GM19324 (cell line): ENCODE data around the gene SART3.
"Not testable (repeated sequence)": the region's sequence is repeated elsewhere in the genome, so short reads cannot be mapped to it uniquely, and the experiment has no call there.

Experiments used
- ATAC-seq: cut with Tn5 transposase; IDR thresholded peaks from one replicate; pipeline ENCODE4 v1.9.1; 2021; ENCODE audit warnings: mild to moderate bottlenecking, moderate library complexity; ENCODE audit not compliant: unreplicated experiment, low FRiP score

Gene SART3

DNA sequence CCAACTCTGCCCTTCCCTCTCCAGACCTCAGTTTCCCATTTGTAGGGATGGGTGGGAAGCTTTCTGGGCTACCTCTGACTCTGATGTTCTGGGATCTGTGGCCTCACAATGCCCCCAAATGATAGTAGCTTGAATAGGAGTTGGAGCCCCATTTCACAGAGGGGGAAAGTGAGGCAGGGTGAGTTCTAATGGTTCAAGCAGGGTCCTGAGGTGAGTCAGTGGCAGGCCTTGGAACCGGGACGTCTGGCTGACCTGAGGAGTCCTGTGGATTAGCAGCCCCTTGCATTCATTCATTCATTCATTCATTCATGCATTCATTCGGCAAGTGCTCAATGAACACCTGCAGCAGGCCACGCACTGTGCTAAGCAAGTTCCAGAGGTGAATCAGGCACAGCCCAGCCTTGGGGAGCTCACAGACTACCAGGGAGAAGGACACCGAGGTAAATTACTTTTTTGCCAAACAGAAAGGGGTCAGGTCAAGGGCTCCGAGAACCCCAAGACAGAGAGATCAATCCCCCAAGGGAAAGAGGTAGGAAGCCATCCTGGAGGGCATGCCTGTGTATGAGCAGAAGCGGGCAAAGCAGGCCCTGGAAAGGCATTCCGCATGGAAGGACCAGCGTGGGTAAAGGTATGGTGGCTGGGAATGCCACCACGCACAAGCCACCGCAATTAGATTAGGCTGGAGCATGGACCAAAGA is 37.7 kb upstream of the SART3 start:
- no peak for ATAC-seq

DNA sequence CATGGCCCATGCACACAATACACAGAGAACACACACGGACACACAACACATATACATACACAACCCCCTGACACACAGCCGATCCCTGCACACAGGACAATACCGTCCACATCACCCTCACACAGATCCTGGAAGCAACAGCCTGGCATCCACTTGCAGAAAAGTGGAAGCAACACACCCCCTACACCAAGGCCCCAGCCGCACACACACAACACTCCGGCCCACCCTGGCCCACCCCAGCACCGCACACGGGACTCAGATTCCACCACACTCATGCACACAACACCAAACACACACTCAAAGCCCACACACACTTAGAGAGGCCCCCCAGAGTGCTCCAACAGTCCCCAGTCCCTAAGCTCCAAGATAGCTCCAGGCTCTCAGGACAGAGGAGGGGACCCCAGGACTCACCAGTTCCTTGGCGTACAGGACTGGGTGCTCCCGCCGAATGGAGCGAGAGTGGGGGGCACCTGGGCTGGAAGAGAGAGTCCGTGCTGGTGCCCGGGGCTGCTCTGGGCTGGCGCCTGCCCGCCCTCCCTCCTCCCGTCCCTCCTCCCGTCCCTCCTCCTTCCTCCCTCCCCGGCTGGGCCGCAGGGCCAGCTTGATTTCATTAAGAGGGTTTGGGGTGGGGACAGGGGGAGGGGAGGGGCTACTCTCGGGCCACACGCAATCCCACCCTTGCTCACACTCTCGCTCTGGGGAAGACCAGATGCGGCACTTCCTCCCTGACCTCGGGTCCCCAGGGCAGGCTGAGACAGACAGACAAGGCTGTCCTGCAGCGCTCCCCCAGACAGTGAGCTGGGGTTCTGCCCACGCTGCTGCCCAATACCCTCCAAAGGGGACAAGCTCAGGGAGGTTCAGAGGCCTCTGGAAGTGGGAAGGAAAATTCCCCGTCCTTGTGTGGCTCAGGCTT is 36.8 kb upstream of the SART3 start, which contains the start of gene TMEM119:
TSS of gene TMEM119 (minus strand) at position 526 of the 913 bp plus-strand sequence. CDS start 5,701 bp downstream, outside the sequence.
- ATAC-seq, result no peak

DNA sequence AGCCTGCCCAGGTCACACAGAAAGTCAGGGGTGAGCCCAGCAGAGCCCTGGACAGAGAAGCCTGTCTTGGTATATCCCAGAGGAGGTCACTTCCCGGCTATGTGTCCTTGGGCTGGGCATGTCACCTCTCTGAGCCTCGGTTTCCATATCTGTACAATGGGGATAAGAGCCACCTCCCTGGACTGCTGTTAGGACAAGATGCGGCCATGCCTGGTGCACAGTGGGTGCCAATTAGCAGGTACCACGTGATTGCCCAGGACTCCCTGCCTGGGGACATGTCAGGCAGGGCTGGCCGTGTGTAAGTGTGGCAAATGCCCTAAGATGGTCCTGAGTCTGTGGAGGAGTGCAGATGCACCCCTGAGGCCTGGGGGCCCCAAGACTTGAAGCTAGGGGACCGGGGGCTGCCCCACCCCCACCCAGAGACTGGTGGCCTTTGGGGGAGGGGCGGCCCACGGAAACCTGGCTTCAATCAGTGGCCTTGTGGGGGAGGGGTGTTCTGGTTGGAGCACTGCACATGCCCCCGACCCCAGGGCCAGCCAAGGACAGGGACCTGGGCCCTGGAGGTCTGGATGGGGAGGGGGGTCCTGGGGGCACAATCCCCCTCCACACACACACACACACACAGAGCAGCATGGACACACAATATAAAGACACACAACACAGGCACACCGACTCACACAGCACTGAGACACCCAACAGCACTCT is 36.0 kb upstream of the SART3 start:
- no peak for ATAC-seq

DNA sequence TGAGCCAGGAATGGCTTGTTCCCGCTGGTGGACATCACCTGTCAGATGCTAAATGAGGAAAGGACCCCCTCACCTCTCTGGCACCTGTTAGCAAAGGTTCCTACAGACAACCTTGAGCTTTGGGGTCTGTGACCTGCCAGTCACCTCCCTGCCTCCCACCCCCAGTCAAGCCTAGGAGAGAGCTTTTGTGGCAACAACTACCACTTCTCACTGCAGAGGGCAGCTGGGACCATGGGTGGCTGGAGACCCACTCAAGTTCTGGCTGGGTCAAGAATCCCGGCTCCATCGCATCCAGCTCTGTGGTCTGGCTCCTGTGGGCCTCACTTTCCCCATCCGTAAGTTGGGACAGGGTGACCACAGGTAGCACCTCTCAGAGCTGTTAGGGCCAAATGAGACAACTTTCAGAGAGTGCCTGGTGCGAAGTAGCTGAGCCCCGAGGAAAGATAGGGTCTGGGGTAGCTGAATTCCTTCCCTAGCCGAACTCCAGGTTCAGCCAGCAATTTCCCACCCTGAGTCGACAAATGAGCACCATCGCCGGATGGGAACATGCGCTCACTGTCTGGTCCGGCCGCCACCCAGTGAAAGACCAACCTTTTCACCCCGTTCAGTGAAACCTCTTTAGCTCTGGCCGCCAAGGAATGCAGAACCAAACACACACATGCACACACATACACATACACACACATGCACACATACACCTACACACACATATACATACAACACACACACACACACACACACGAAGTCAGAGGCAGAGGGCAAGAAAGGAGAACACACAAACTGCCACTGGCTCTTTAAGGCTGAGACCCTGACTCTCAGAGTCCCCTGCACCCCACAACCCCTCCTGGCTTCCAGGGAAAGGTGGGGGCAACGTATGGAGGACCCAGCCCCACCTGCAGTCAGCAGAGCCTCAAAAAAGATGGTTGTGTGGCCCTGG is 35.0 kb upstream of the SART3 start:
- ATAC-seq, result no peak

DNA sequence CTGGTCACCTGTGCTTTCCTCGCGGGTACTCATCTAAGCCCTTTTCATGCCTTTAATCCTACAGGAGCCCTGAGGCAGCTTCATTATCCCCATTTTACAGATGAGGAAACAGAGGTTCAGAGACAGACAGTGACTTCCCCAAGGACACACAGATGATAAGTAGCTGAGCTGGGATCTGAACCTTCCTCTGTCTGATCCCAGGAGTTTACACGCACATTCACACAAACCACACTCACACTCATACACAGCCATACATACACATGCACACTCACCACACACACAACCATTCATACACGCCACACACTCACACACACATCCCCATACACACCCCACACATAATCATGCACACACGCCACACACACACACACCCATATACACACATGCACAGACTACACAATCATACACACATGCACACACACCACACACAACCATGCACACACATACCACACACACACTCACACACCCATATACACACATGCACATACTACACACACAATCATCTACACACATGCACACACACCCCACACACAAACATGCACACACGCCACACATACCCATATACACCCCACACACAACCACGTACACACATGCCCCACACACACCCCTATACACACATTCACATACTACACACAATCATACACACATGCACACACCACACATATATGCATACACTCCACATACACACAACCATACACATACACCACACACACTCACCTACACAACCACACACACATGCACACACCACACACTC is 34.2 kb upstream of the SART3 start:
- no peak for ATAC-seq

DNA sequence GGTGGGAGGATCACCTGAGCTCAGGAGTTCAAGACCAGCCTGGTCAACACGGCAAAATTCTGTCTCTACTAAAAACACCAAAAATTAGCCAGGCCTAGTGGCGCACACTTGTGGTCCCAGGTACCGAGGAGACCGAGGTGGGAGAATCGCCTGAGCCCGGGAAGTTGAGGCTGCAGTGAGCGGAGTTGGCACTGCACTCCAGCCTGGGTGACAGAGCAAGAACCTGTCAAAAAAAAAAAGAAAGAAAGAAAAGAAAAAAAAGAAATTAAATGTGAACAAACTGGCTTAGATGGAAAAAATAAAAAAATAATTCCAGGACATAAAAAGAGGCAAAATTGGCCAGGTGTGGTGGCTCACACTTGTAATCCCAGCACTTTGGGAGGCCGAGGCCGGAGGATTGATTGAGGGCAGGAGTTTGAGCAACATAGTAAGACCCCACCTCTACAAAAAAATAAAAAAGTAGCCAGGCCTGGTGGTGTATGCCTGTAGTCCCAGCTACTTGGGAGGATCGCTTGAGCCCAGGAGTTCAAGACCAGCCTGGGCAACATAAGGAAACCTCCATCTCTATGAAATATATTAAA is 33.4 kb upstream of the SART3 start:
- no peak for ATAC-seq

DNA sequence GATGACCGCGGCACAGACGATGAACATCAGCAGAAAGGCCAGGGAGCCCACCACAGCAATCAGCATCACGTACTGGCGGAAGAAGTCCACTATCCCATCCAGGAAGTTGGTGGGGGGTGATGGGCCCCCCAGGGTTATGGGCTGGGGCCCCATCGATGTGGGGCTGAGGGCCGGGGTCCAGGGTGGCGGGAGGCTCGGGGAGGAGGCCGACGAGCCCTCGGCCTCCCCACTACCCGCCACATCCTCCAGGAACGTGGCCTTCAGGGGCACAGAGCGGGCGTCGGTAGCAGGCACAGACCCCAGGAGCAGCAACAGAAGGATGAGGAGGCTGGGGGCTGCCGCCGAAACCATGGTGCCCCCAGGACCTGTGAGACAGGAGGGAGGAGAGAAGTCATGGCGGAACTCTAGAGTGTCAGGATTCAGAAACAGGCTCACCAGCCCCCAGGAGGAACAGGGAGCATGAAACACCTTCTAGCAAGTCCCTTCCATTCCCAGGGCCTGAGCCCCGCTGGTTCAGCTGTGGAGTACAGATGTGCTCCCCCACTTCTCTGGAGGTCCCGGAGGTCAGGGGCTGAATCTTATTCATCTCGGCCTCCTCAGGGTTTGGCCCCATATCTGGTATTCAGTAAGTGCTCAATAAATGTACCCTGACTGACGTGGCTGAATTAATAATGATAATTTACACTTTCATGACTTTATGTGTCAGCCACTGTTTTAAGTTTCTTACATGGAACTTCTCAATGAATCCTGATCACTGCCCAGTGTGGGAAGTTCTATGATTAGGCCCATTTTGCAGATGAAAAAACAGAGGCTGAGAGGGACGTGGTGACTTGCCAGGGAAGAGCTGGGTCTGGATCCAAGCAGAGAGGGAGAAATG is 31.3 kb upstream of the SART3 start:
- no peak for ATAC-seq

DNA sequence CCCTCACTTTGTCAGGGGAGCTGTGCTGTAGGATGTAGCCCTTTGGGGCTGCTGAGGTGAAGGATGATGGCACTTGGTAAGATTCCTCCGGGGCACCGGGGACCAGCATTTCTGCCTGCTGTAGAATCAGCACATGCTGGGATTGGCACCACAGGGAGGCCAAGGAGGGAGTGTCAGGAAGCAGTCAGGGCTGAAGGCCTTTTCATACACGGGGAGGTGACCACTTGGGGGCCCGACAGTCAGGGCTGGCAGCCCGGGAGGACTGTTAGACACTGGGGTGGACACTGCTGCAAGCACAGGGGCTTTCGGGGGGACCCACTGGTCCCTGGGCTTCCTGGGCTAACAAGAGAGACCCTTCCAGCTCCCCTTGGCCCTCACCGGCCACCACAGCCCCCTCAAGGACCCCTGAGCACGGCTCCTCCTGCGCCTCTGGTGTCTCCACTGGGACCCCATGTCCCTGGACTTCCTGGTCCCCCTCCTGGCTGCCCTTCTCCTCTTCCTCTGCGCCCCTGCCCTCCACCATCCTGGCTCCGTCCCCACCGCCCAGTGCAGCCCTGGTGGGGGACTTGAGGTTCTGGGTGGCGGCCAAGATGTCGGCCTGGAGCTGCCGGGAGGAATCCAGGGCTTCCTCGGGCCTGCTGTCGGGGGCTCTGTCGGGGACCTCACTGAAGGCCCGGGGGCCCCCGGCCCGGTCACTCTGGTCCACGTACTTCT is 30.5 kb upstream of the SART3 start:
- no peak for ATAC-seq

DNA sequence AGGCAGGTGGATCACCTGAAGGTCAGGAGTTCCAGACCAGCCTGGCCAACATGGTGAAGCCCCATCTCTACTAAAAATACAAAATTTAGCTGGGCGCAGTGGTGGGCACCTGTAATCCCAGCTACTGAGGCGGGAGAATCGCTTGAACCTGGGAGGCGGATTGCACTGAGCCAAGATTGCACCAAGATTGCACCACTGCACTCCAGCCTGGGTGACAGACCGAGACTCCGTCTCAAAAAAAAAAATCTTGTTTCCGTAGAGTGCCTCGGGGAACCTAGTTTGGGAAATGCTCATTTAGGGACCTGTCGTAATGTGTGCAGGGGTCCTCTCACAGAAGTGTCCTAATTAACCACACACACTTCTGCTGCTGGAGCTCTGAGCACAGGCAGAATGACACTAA is 29.5 kb upstream of the SART3 start:
- not testable (repeated sequence) for ATAC-seq

DNA sequence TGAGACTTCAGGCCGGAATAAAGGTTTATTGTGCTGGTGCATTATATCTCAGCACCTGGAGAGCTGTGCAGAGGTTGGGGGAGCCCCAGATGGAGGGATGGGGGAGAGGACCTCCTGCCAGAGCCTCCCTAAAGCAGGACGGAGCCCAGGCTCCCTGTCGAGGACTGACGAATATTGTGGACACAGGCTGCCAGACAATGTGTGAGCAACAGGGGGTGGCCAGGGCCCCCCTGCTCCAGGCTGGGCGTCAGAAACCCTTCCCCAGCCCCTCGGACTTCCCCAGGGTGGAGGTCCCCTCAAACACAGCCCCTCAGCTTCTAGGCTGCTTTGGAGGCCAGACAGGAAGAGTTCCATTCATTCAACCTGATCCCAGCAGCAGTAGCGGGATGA is 28.9 kb upstream of the SART3 start:
- no peak for ATAC-seq

DNA sequence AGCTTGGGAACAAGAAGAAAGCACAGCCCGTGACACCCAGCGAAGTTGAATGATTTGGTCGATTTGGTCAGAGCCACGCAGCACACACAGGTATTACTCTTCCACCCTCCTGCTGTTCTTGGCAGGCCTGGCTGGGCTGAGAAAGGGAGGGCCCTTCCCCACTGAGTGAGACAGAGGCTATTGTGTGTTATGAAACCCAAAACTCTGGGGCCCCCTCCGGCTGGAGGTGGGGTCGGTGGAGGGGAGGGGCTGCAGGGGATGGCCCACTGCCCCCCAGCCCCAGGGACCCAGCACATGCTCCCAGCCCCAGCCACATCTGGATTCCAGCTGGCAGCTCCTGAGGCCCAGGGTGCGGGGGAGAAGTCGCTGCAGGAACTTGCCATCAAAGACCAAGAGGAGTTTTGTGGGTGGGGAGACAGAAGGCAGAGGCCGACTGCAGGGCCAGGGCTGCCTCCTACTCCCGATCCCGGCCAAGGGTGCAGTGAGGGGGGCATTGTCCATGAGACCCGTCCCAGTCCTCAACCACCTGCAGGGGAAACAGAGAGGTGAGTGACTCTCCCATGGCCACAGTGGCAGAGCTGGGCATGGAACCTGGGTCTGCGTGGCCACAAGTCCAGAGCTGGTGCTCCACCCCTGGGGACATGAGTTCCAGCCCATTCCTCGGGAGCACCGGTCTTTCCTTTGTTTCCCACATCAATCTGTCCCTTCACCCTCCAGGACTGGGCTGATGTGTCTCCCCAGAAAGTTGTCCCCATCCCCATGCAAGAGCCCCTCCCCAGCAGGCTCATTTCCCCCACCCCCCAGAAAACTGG is 28.3 kb upstream of the SART3 start:
- no peak for ATAC-seq

DNA sequence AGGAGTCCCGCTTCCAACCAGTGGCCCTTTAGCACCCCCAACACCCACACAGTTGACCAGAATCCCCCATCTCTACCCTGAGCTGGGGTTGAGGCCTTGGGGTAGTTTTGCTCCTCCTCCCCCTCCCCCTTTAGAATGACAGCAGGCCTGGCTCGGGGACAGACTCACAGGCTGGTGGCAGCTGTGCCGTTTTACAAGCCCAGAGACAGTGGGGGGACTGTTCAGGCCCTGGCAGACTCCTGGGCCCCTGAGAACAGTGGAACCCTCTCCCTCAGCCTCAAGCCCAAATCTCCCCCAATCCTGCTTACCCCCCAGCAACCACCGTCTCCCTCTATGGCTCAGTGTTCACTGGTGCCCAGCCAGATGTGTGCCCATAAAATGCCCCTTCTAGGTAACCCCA is 26.9 kb upstream of the SART3 start:
- no peak for ATAC-seq

DNA sequence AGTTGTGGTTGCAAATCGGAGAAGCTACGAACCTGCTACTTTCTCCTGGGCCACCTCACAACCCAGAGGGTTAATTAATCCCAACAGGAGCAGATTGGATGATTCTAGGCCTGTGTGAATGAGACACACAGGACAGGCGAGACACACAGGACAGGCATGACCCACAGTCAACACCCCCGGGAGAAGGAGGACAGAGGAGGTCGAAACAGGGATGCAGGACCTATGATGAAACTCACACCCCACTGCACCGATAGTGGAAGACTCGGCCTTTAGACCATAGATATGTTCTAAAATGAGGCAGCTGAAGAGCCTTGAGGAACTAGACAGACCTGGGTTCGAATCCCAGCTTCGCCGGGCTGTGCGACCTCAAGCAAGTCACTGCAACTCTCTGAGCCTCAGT is 25.3 kb upstream of the SART3 start:
- no peak for ATAC-seq

DNA sequence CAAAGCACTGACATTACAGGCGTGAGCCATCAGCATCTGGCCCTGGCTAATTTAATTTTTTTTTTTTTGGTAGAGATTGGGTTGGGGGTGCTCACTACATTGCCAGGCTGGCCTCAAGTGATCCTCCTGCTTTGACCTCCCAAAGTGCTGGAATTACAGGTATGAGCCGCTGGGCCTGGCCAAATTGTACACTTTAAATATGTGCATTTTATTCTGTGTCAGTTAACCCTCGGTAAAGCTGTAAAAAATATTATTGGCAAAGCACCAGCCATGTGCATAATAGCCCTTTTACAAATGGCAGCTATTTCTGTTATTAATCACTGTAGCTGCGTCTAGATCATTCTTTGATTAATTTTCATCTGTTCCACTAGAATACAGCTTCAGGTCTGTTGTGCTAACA is 24.9 kb upstream of the SART3 start:
- no peak for ATAC-seq

DNA sequence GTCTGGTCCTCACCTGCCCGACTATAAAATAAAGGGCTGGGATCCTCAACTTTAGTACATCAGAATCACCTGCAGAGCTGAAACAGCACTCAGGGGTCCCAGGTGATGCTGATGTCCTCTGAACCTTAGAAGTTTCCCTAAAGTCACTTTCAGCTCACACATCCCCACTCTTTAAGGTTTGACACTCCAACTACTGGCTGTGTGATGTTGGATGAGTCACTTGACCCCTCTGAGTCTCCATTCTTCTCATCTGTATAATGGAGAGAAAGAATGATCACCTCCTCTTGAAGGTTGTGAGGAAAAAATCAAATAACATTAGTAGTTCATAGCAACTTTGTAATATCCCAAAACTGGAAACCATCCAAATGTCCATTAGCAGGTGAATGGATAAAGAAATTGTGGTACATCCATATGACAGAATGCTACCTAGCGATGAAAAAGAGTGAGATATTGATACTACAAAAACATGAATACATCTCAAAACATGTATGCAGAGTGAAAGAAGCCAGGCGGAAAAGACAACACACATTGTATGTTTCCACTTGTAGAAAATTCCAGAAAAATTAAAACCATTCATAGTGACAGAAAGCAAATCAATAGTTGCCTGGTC is 23.6 kb upstream of the SART3 start:
- no peak for ATAC-seq

DNA sequence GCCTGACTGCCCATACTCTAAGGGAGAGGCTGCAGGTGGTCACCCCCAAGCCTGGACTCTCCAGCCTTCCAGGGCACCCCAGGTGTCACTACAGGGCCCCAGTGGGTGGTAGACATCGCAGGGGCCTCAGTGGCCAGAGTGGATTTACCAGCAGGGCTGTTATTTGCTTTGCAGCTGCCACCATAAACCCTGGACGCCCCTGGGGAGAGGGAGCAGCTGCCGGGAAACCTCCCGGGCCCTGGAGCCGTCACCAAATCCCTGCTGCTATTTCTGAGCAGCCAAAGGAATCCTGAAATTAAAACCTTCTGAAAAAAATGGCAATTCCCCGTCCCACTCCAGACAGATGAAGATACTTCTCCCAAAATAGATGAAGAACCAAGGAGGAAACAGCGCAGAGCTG is 23.0 kb upstream of the SART3 start:
- no peak for ATAC-seq
